Subcutaneous abdominal adipose tissue (tissue), 5 donors: Measurements from ENCODE around the gene MEST.
"Not testable (repeated sequence)": the region's sequence is repeated elsewhere in the genome, so short reads cannot be mapped to it uniquely, and the experiment has no call there.

Source experiments
- H3K27ac ChIP-seq: one replicate; pipeline ENCODE4 v1.7.0; 2013; ENCODE audit warnings: low read depth, mild to moderate bottlenecking, inconsistent platforms, low read length, moderate library complexity
- H3K27me3 ChIP-seq, 5 donors: one replicate each; pipeline ENCODE4 v1.7.0; 2013; ENCODE audit warnings: low read length in 5 of 5, inconsistent platforms in 1 of 5; ENCODE audit not compliant: control insufficient read depth in 5 of 5, insufficient read depth in 4 of 5
- H3K36me3 ChIP-seq, 5 donors: one replicate each; pipeline ENCODE4 v1.7.0; 2013; ENCODE audit warnings: low read length in 5 of 5; ENCODE audit not compliant: control insufficient read depth in 5 of 5, insufficient read depth in 5 of 5
- H3K4me1 ChIP-seq, 5 donors: one replicate each; pipeline ENCODE4 v1.7.0; 2013; ENCODE audit warnings: low read length in 5 of 5, mild to moderate bottlenecking in 3 of 5, moderate library complexity in 1 of 5; ENCODE audit not compliant: control insufficient read depth in 5 of 5, insufficient read depth in 5 of 5
- H3K4me3 ChIP-seq, 5 donors: one replicate each; pipeline ENCODE4 v1.7.0; 2013; ENCODE audit warnings: low read length in 5 of 5, low read depth in 1 of 5
- H3K9ac ChIP-seq, 5 donors: one replicate each; pipeline ENCODE4 v1.7.0; 2013; ENCODE audit warnings: low read length in 5 of 5, mild to moderate bottlenecking in 4 of 5, moderate library complexity in 3 of 5
- H3K9me3 ChIP-seq, 5 donors: one replicate each; pipeline ENCODE4 v1.7.0; 2013; ENCODE audit warnings: low read length in 5 of 5; ENCODE audit not compliant: control insufficient read depth in 5 of 5
- donor health status: healthy.
- donor health status: healthy.
- donor health status: healthy.
- donor health status: healthy.
- donor health status: healthy.

Gene MEST

GRCh38 chr7:130491841-130492522 is at the start of gene MEST:
TSS of gene MEST (plus strand) at chr7:130492085. CDS start at chr7:130492314, 229 bp downstream.
- Histone ChIP-seq H3K9ac (peak within 1 kb of the TSS; percentile 45 to 87 (median 71)), H3K4me1 (peaks cover 3 to 54% (median 33%) of the 10 kb centered on the region in 5 donors), H3K36me3 (peaks cover 0 to 7% (median 4%) of the 10 kb centered on the region in 5 donors), H3K27ac (peak within 1 kb of the TSS; percentile 91), H3K9me3 (peaks cover 0 to 5% (median 0%) of the 10 kb centered on the region in 5 donors), H3K4me3 (peak within 1 kb of the TSS; percentile 64 to 89 (median 73)), H3K27me3 (no peaks in the 10 kb centered on the region)

- Histone ChIP-seq H3K9ac (no peak overlapping the region), H3K4me1 (peaks cover 3 to 40% (median 22%) of the 10 kb centered on the region in 5 donors), H3K4me3 (no peak overlapping the region), H3K27me3 (no peaks in the 10 kb centered on the region), H3K27ac (no peak overlapping the region), H3K9me3 (peaks cover under 1 to 3% (median 2%) of the 10 kb centered on the region in 5 donors), H3K36me3 (no peaks in the 10 kb centered on the region)
Measured at GRCh38 chr7:130442601-130443000, 49.3 kb upstream of the MEST start.

- Histone ChIP-seq H3K27me3 (no peaks in the 10 kb centered on the region), H3K9ac (peak overlapping the region in 1 of 5 donors; percentile 39), H3K4me3 (peak overlapping the region in 1 of 5 donors; percentile 2), H3K36me3 (no peaks in the 10 kb centered on the region), H3K27ac (peak overlapping the region; percentile 58), H3K4me1 (peaks cover 3 to 40% (median 22%) of the 10 kb centered on the region in 5 donors), H3K9me3 (peaks cover 2 to 9% (median 7%) of the 10 kb centered on the region in 5 donors)
Measured at GRCh38 chr7:130444234-130444633, 47.7 kb upstream of the MEST start.

- Histone ChIP-seq H3K27ac (peak overlapping the region; percentile 58), H3K9ac (peak overlapping the region in 1 of 5 donors; percentile 39), H3K27me3 (no peaks in the 10 kb centered on the region), H3K4me1 (peaks cover 3 to 37% (median 22%) of the 10 kb centered on the region in 5 donors), H3K36me3 (no peaks in the 10 kb centered on the region), H3K4me3 (peak overlapping the region in 1 of 5 donors; percentile 2), H3K9me3 (peaks cover 2 to 9% (median 7%) of the 10 kb centered on the region in 5 donors)
Measured at GRCh38 chr7:130444751-130445407, 47.0 kb upstream of the MEST start.

- Histone ChIP-seq H3K9ac (no peak overlapping the region), H3K36me3 (no peaks in the 10 kb centered on the region), H3K27ac (no peak overlapping the region), H3K4me3 (no peak overlapping the region), H3K4me1 (peaks cover 2 to 30% (median 16%) of the 10 kb centered on the region in 5 donors), H3K27me3 (no peaks in the 10 kb centered on the region), H3K9me3 (peaks cover 2 to 9% (median 7%) of the 10 kb centered on the region in 5 donors)
Measured at GRCh38 chr7:130446259-130446658, 45.6 kb upstream of the MEST start.

- not testable (repeated sequence) for H3K4me3 ChIP-seq, H3K9me3 ChIP-seq, H3K4me1 ChIP-seq, H3K27me3 ChIP-seq, H3K36me3 ChIP-seq, H3K9ac ChIP-seq, H3K27ac ChIP-seq
Measured at GRCh38 chr7:130451344-130451743, 40.5 kb upstream of the MEST start.

GRCh38 chr7:130452951-130453350 is 38.9 kb upstream of the MEST start:
- no peaks in the 10 kb centered on the region for H3K36me3 ChIP-seq
- H3K27ac ChIP-seq, result no peak overlapping the region
- H3K9me3 ChIP-seq, result peaks cover 0 to 3% (median 1%) of the 10 kb centered on the region in 5 donors
- H3K27me3 ChIP-seq, result no peaks in the 10 kb centered on the region
- H3K9ac ChIP-seq, result no peak overlapping the region
- no peak overlapping the region for H3K4me3 ChIP-seq
- peaks cover 0 to 6% (median 0%) of the 10 kb centered on the region in 5 donors for H3K4me1 ChIP-seq

GRCh38 chr7:130454959-130455358 is 36.9 kb upstream of the MEST start:
- Histone ChIP-seq H3K27me3 (no peaks in the 10 kb centered on the region), H3K36me3 (no peaks in the 10 kb centered on the region), H3K9ac (no peak overlapping the region), H3K4me1 (peaks cover 0 to 6% (median 0%) of the 10 kb centered on the region in 5 donors), H3K9me3 (peaks cover 3 to 13% (median 8%) of the 10 kb centered on the region in 5 donors), H3K4me3 (no peak overlapping the region), H3K27ac (no peak overlapping the region)

- peaks cover 3 to 18% (median 8%) of the 10 kb centered on the region in 5 donors for H3K9me3 ChIP-seq
- no peak overlapping the region for H3K27ac ChIP-seq
- H3K9ac ChIP-seq, result no peak overlapping the region
- H3K27me3 ChIP-seq, result no peaks in the 10 kb centered on the region
- peak overlapping the region in 1 of 5 donors; percentile 11 for H3K4me3 ChIP-seq
- H3K36me3 ChIP-seq, result no peaks in the 10 kb centered on the region
- peaks cover 0 to 1% (median 0%) of the 10 kb centered on the region in 5 donors for H3K4me1 ChIP-seq
Measured at GRCh38 chr7:130458257-130458656, 33.6 kb upstream of the MEST start.

- H3K27ac ChIP-seq, result no peak overlapping the region
- no peaks in the 10 kb centered on the region for H3K4me1 ChIP-seq
- H3K9ac ChIP-seq, result no peak overlapping the region
- peaks cover 3 to 18% (median 8%) of the 10 kb centered on the region in 5 donors for H3K9me3 ChIP-seq
- H3K27me3 ChIP-seq, result no peaks in the 10 kb centered on the region
- H3K36me3 ChIP-seq, result no peaks in the 10 kb centered on the region
- no peak overlapping the region for H3K4me3 ChIP-seq
Measured at GRCh38 chr7:130461272-130461671, 30.6 kb upstream of the MEST start.
